Measurements from ENCODE around the gene MAPK7. TPM values are rescaled to one million over a fixed set of nuclear protein-coding genes. Genes with fewer than 3 reads are reported as not detected.

Gene MAPK7
- 10 to 100 TPM; 40.6 to 41.4 TPM for total RNA-seq

- Mint-ChIP-seq H3K9me3 (no peaks in the 10 kb centered on the region), H3K27me3 (no peaks in the 10 kb centered on the region), H3K4me1 (peaks cover 39% of the 10 kb centered on the region), H3K27ac (peak within 1 kb of the TSS; percentile 98), H3K36me3 (ENCODE audit: low read depth) (peaks cover 36% of the 10 kb centered on the region), H3K4me3 (peak within 1 kb of the TSS; percentile 92)
- CTCF ChIA-PET, result interaction anchor here (0.7 to 3.1 kb wide), 14 partner anchors 8 to 432 kb away, joined by 3 to 71 read pairs (median 5); partner anchors contain the start of genes ALDH3A2, B9D1 and MFAP4
- POLR2A ChIA-PET, result interaction anchor here (0.7 to 3.3 kb wide), 17 partner anchors 8 to 1665 kb away, joined by 3 to 50 read pairs (median 4); partner anchors contain the start of genes AKAP10, ALDH3A2, B9D1 and MFAP4
- no peak for DNase-seq
Observed at GRCh38 chr17:19378416-19379360, at the start of gene MAPK7. Gene MAPK7 (plus strand): TSS chr17:19378498. CDS start chr17:19378901, 403 bp downstream.

- Mint-ChIP-seq H3K4me3 (no peak overlapping the region), H3K27ac (no peak overlapping the region), H3K36me3 (ENCODE audit: low read depth) (peaks cover 3% of the 10 kb centered on the region), H3K4me1 (peaks cover 3% of the 10 kb centered on the region), H3K27me3 (peaks cover 6% of the 10 kb centered on the region), H3K9me3 (peaks cover 6% of the 10 kb centered on the region)
- POLR2A ChIA-PET, result interaction anchor here (0.9 kb wide), 1 partner anchor 173 kb away, joined by 3 read pairs; no protein-coding TSS in a partner anchor
- no peak for DNase-seq
- CTCF ChIA-PET, result no interaction called here
Observed at GRCh38 chr17:19329136-19329535, 49.2 kb upstream of the MAPK7 start.

- Mint-ChIP-seq H3K9me3 (peaks cover 6% of the 10 kb centered on the region), H3K36me3 (ENCODE audit: low read depth) (peaks cover 3% of the 10 kb centered on the region), H3K27ac (no peak overlapping the region), H3K27me3 (peaks cover 6% of the 10 kb centered on the region), H3K4me3 (no peak overlapping the region), H3K4me1 (peaks cover 3% of the 10 kb centered on the region)
- CTCF ChIA-PET, result no interaction called here
- POLR2A ChIA-PET, result interaction anchor here (0.9 kb wide), 1 partner anchor 173 kb away, joined by 3 read pairs; no protein-coding TSS in a partner anchor
- DNase-seq, result no peak
Observed at GRCh38 chr17:19329839-19330238, 48.5 kb upstream of the MAPK7 start.

GRCh38 chr17:19330271-19330670 is 48.0 kb upstream of the MAPK7 start:
- peaks cover 3% of the 10 kb centered on the region for H3K9me3 Mint-ChIP-seq
- CTCF ChIA-PET, result no interaction called here
- H3K27ac Mint-ChIP-seq, result no peak overlapping the region

GRCh38 chr17:19331134-19331533 is 47.2 kb upstream of the MAPK7 start:
- H3K4me3 Mint-ChIP-seq, result no peak overlapping the region
- no peaks in the 10 kb centered on the region for H3K36me3 Mint-ChIP-seq (ENCODE audit: low read depth)
- H3K4me1 Mint-ChIP-seq, result peaks cover 3% of the 10 kb centered on the region
- peaks cover 2% of the 10 kb centered on the region for H3K27me3 Mint-ChIP-seq
- H3K9me3 Mint-ChIP-seq, result no peaks in the 10 kb centered on the region
- H3K27ac Mint-ChIP-seq, result no peak overlapping the region
- no peak for DNase-seq
- ChIA-PET POLR2A (no interaction called here), CTCF (no interaction called here)

More at GRCh38 chr17:19330271-19330670, 48.0 kb upstream of the MAPK7 start:
- H3K36me3 Mint-ChIP-seq (ENCODE audit: low read depth), result peaks cover under 1% of the 10 kb centered on the region
- H3K4me3 Mint-ChIP-seq, result no peak overlapping the region
- H3K4me1 Mint-ChIP-seq, result peaks cover 3% of the 10 kb centered on the region
- DNase-seq, result no peak
- H3K27me3 Mint-ChIP-seq, result peaks cover 2% of the 10 kb centered on the region
- POLR2A ChIA-PET, result no interaction called here

- H3K36me3 Mint-ChIP-seq (ENCODE audit: low read depth), result no peaks in the 10 kb centered on the region
- DNase-seq, result no peak
- no peaks in the 10 kb centered on the region for H3K9me3 Mint-ChIP-seq
Observed at GRCh38 chr17:19331543-19332245, 46.6 kb upstream of the MAPK7 start.

GRCh38 chr17:19332371-19333131 is 45.7 kb upstream of the MAPK7 start:
- Mint-ChIP-seq H3K27ac (no peak overlapping the region), H3K27me3 (peaks cover 5% of the 10 kb centered on the region), H3K4me3 (no peak overlapping the region), H3K36me3 (ENCODE audit: low read depth) (no peaks in the 10 kb centered on the region), H3K9me3 (no peaks in the 10 kb centered on the region), H3K4me1 (peaks cover 3% of the 10 kb centered on the region)
- ChIA-PET CTCF (interaction anchor here (1.1 kb wide), 1 partner anchor 27 kb away, joined by 3 read pairs; no protein-coding TSS in a partner anchor), POLR2A (no interaction called here)
- DNase-seq, result no peak

More at GRCh38 chr17:19331543-19332245, 46.6 kb upstream of the MAPK7 start:
- Mint-ChIP-seq H3K27me3 (peaks cover 2% of the 10 kb centered on the region), H3K27ac (no peak overlapping the region), H3K4me3 (no peak overlapping the region), H3K4me1 (peaks cover 3% of the 10 kb centered on the region)
- ChIA-PET POLR2A (no interaction called here), CTCF (no interaction called here)

- H3K36me3 Mint-ChIP-seq (ENCODE audit: low read depth), result no peaks in the 10 kb centered on the region
- peaks cover 3% of the 10 kb centered on the region for H3K27me3 Mint-ChIP-seq
- no peak overlapping the region for H3K4me3 Mint-ChIP-seq
- DNase-seq, result no peak
- no peak overlapping the region for H3K27ac Mint-ChIP-seq
- ChIA-PET POLR2A (no interaction called here), CTCF (interaction anchor here (1.1 kb wide), 1 partner anchor 27 kb away, joined by 3 read pairs; no protein-coding TSS in a partner anchor)
- H3K9me3 Mint-ChIP-seq, result no peaks in the 10 kb centered on the region
- H3K4me1 Mint-ChIP-seq, result peaks cover 3% of the 10 kb centered on the region
Observed at GRCh38 chr17:19333132-19333440, 45.2 kb upstream of the MAPK7 start.

GRCh38 chr17:19333736-19334290 is 44.5 kb upstream of the MAPK7 start:
- Mint-ChIP-seq H3K27me3 (peaks cover 4% of the 10 kb centered on the region), H3K9me3 (no peaks in the 10 kb centered on the region), H3K4me1 (peaks cover 3% of the 10 kb centered on the region), H3K4me3 (no peak overlapping the region), H3K36me3 (ENCODE audit: low read depth) (no peaks in the 10 kb centered on the region), H3K27ac (no peak overlapping the region)
- DNase-seq, result no peak
- CTCF ChIA-PET, result interaction anchor here (1.1 kb wide), 1 partner anchor 28 kb away, joined by 3 read pairs; no protein-coding TSS in a partner anchor
- POLR2A ChIA-PET, result no interaction called here

- Mint-ChIP-seq H3K4me1 (peaks cover 3% of the 10 kb centered on the region), H3K27ac (no peak overlapping the region), H3K4me3 (no peak overlapping the region), H3K36me3 (ENCODE audit: low read depth) (no peaks in the 10 kb centered on the region), H3K9me3 (no peaks in the 10 kb centered on the region), H3K27me3 (peaks cover 5% of the 10 kb centered on the region)
- no peak for DNase-seq
- ChIA-PET CTCF (no interaction called here), POLR2A (no interaction called here)
Observed at GRCh38 chr17:19334331-19334730, 44.0 kb upstream of the MAPK7 start.

GRCh38 chr17:19335951-19336631 is 42.2 kb upstream of the MAPK7 start:
- POLR2A ChIA-PET, result no interaction called here

More at GRCh38 chr17:19335951-19336631, 42.2 kb upstream of the MAPK7 start:
- Mint-ChIP-seq H3K27me3 (peaks cover 9% of the 10 kb centered on the region), H3K27ac (no peak overlapping the region), H3K4me1 (peaks cover 3% of the 10 kb centered on the region), H3K4me3 (no peak overlapping the region), H3K36me3 (ENCODE audit: low read depth) (no peaks in the 10 kb centered on the region), H3K9me3 (no peaks in the 10 kb centered on the region)
- CTCF ChIA-PET, result interaction anchor here (1.9 kb wide), 1 partner anchor 42 kb away, joined by 5 read pairs; the partner anchor contains the start of gene MAPK7
- no peak for DNase-seq
